GM21528 (cell line): ENCODE measurements around the gene PDE4D.

ENCODE experiments used
- ATAC-seq: cut with Tn5 transposase; IDR thresholded peaks from one replicate; pipeline ENCODE4 v1.9.1; 2021; ENCODE audit warnings: mild to moderate bottlenecking, moderate library complexity; ENCODE audit not compliant: unreplicated experiment, low FRiP score

Gene PDE4D

GRCh38 chr5:59249726-59250125 lies 643.8 kb downstream of the PDE4D start:
- no peak for ATAC-seq

GRCh38 chr5:59249160-59249559 lies 644.4 kb downstream of the PDE4D start:
- ATAC-seq = no peak

- ATAC-seq = no peak
Observed at GRCh38 chr5:59246882-59247281, 646.6 kb downstream of the PDE4D start.

- no peak for ATAC-seq
Observed at GRCh38 chr5:59246145-59246869, 647.2 kb downstream of the PDE4D start.

GRCh38 chr5:59245198-59245597 lies 648.3 kb downstream of the PDE4D start:
- ATAC-seq = no peak

- no peak for ATAC-seq
Observed at GRCh38 chr5:59241552-59241951, 652.0 kb downstream of the PDE4D start.

GRCh38 chr5:59241119-59241518 lies 652.4 kb downstream of the PDE4D start:
- ATAC-seq = no peak

- no peak for ATAC-seq
Observed at GRCh38 chr5:59238126-59238902, 655.2 kb downstream of the PDE4D start.

- no peak for ATAC-seq
Observed at GRCh38 chr5:59236986-59237385, 656.5 kb downstream of the PDE4D start.

- ATAC-seq = no peak
Observed at GRCh38 chr5:59236448-59236847, 657.1 kb downstream of the PDE4D start.

GRCh38 chr5:59234236-59234635 lies 659.3 kb downstream of the PDE4D start:
- ATAC-seq = no peak

- no peak for ATAC-seq
Observed at GRCh38 chr5:59231221-59231931, 662.1 kb downstream of the PDE4D start.

GRCh38 chr5:59222687-59223511 lies 670.6 kb downstream of the PDE4D start:
- no peak for ATAC-seq

GRCh38 chr5:59221769-59222168 lies 671.8 kb downstream of the PDE4D start:
- ATAC-seq = no peak

GRCh38 chr5:59218424-59219045 lies 675.0 kb downstream of the PDE4D start:
- ATAC-seq = no peak

GRCh38 chr5:59216841-59217240 lies 676.7 kb downstream of the PDE4D start:
- no peak for ATAC-seq

GRCh38 chr5:59212596-59212995 lies 680.9 kb downstream of the PDE4D start:
- no peak for ATAC-seq

- no peak for ATAC-seq
Observed at GRCh38 chr5:59209758-59210359, 683.7 kb downstream of the PDE4D start.

GRCh38 chr5:59208474-59208873 lies 685.1 kb downstream of the PDE4D start:
- no peak for ATAC-seq

- ATAC-seq = no peak
Observed at GRCh38 chr5:59207401-59207800, 686.1 kb downstream of the PDE4D start.
